Measurements from ENCODE around the gene TMEM143.
"Not testable (repeated sequence)": the region's sequence is repeated elsewhere in the genome, so short reads cannot be mapped to it uniquely, and the experiment has no call there.

The TMEM143 gene

GRCh38 chr19:48329167-48329891, 34.4 kb downstream of the TMEM143 start:
- H3K27ac ChIP-seq (ENCODE audit: low read depth, low read length), result no peak overlapping the region
- H3K27me3 ChIP-seq (ENCODE audit: control insufficient read depth in 1 of 2, insufficient read depth in 2 of 2, low read length in 2 of 2), result no peaks in the 10 kb centered on the region
- H3K9me3 ChIP-seq (ENCODE audit: control insufficient read depth in 1 of 2, low read length in 2 of 2), result peaks cover 0 to 5% of the 10 kb centered on the region in 2 donors
- H3K9ac ChIP-seq (ENCODE audit: low read depth in 1 of 2, low read length in 2 of 2), result peak overlapping the region in 1 of 2 donors; percentile 81
- peaks cover 41 to 57% of the 10 kb centered on the region in 2 donors for H3K4me1 ChIP-seq (ENCODE audit: control insufficient read depth in 1 of 2, insufficient read depth in 2 of 2, low read length in 2 of 2)
- peak overlapping the region; percentile 73 to 76 for H3K4me3 ChIP-seq (ENCODE audit: low read depth in 1 of 2, low read length in 2 of 2)
- no peaks in the 10 kb centered on the region for H3K36me3 ChIP-seq (ENCODE audit: control insufficient read depth in 1 of 2, insufficient read depth in 2 of 2, low read length in 2 of 2)

GRCh38 chr19:48325265-48325910, 38.4 kb downstream of the TMEM143 start, which contains the start of gene EMP3:
EMP3 (plus strand) TSS chr19:48325552; CDS start chr19:48326845, 1,293 bp downstream.
- Histone ChIP-seq H3K36me3 (ENCODE audit: control insufficient read depth in 1 of 2, insufficient read depth in 2 of 2, low read length in 2 of 2) (no peaks in the 10 kb centered on the region), H3K4me3 (ENCODE audit: low read depth in 1 of 2, low read length in 2 of 2) (peak within 1 kb of the TSS; percentile 60 to 61), H3K9ac (ENCODE audit: low read depth in 1 of 2, low read length in 2 of 2) (peak within 1 kb of the TSS; percentile 70 to 72), H3K4me1 (ENCODE audit: control insufficient read depth in 1 of 2, insufficient read depth in 2 of 2, low read length in 2 of 2) (peaks cover 34 to 50% of the 10 kb centered on the region in 2 donors), H3K27ac (ENCODE audit: low read depth, low read length) (peak within 1 kb of the TSS; percentile 83), H3K9me3 (ENCODE audit: control insufficient read depth in 1 of 2, low read length in 2 of 2) (peaks cover 0 to 5% of the 10 kb centered on the region in 2 donors), H3K27me3 (ENCODE audit: control insufficient read depth in 1 of 2, insufficient read depth in 2 of 2, low read length in 2 of 2) (no peaks in the 10 kb centered on the region)

- Histone ChIP-seq H3K27me3 (ENCODE audit: control insufficient read depth in 1 of 2, insufficient read depth in 2 of 2, low read length in 2 of 2) (no peaks in the 10 kb centered on the region), H3K9me3 (ENCODE audit: control insufficient read depth in 1 of 2, low read length in 2 of 2) (no peaks in the 10 kb centered on the region), H3K27ac (ENCODE audit: low read depth, low read length) (peak overlapping the region; percentile 99), H3K4me1 (ENCODE audit: control insufficient read depth in 1 of 2, insufficient read depth in 2 of 2, low read length in 2 of 2) (peaks cover 30 to 38% of the 10 kb centered on the region in 2 donors), H3K4me3 (ENCODE audit: low read depth in 1 of 2, low read length in 2 of 2) (peak overlapping the region; percentile 79 to 85), H3K9ac (ENCODE audit: low read depth in 1 of 2, low read length in 2 of 2) (peak overlapping the region; percentile 97 to 99), H3K36me3 (ENCODE audit: control insufficient read depth in 1 of 2, insufficient read depth in 2 of 2, low read length in 2 of 2) (no peaks in the 10 kb centered on the region)
Measured at GRCh38 chr19:48321622-48322591, 41.8 kb downstream of the TMEM143 start.

- H3K4me3 ChIP-seq (ENCODE audit: low read depth in 1 of 2, low read length in 2 of 2), result peak overlapping the region; percentile 79 to 85
- no peaks in the 10 kb centered on the region for H3K27me3 ChIP-seq (ENCODE audit: control insufficient read depth in 1 of 2, insufficient read depth in 2 of 2, low read length in 2 of 2)
- H3K9me3 ChIP-seq (ENCODE audit: control insufficient read depth in 1 of 2, low read length in 2 of 2), result no peaks in the 10 kb centered on the region
- H3K4me1 ChIP-seq (ENCODE audit: control insufficient read depth in 1 of 2, insufficient read depth in 2 of 2, low read length in 2 of 2), result peaks cover 30 to 35% of the 10 kb centered on the region in 2 donors
- H3K27ac ChIP-seq (ENCODE audit: low read depth, low read length), result peak overlapping the region; percentile 99
- no peaks in the 10 kb centered on the region for H3K36me3 ChIP-seq (ENCODE audit: control insufficient read depth in 1 of 2, insufficient read depth in 2 of 2, low read length in 2 of 2)
- H3K9ac ChIP-seq (ENCODE audit: low read depth in 1 of 2, low read length in 2 of 2), result peak overlapping the region; percentile 97 to 99
Measured at GRCh38 chr19:48321372-48321621, 42.4 kb downstream of the TMEM143 start.

GRCh38 chr19:48319647-48320541, 43.8 kb downstream of the TMEM143 start:
- Histone ChIP-seq H3K36me3 (ENCODE audit: control insufficient read depth in 1 of 2, insufficient read depth in 2 of 2, low read length in 2 of 2) (no peaks in the 10 kb centered on the region), H3K9me3 (ENCODE audit: control insufficient read depth in 1 of 2, low read length in 2 of 2) (no peaks in the 10 kb centered on the region), H3K27ac (ENCODE audit: low read depth, low read length) (no peak overlapping the region), H3K4me1 (ENCODE audit: control insufficient read depth in 1 of 2, insufficient read depth in 2 of 2, low read length in 2 of 2) (peaks cover 17 to 27% of the 10 kb centered on the region in 2 donors), H3K27me3 (ENCODE audit: control insufficient read depth in 1 of 2, insufficient read depth in 2 of 2, low read length in 2 of 2) (no peaks in the 10 kb centered on the region), H3K9ac (ENCODE audit: low read depth in 1 of 2, low read length in 2 of 2) (no peak overlapping the region), H3K4me3 (ENCODE audit: low read depth in 1 of 2, low read length in 2 of 2) (no peak overlapping the region)

GRCh38 chr19:48318286-48318987, 45.3 kb downstream of the TMEM143 start:
- Histone ChIP-seq H3K4me1 (ENCODE audit: control insufficient read depth in 1 of 2, insufficient read depth in 2 of 2, low read length in 2 of 2) (peaks cover 17 to 27% of the 10 kb centered on the region in 2 donors), H3K9me3 (ENCODE audit: control insufficient read depth in 1 of 2, low read length in 2 of 2) (no peaks in the 10 kb centered on the region), H3K4me3 (ENCODE audit: low read depth in 1 of 2, low read length in 2 of 2) (no peak overlapping the region), H3K9ac (ENCODE audit: low read depth in 1 of 2, low read length in 2 of 2) (no peak overlapping the region), H3K36me3 (ENCODE audit: control insufficient read depth in 1 of 2, insufficient read depth in 2 of 2, low read length in 2 of 2) (no peaks in the 10 kb centered on the region), H3K27ac (ENCODE audit: low read depth, low read length) (no peak overlapping the region), H3K27me3 (ENCODE audit: control insufficient read depth in 1 of 2, insufficient read depth in 2 of 2, low read length in 2 of 2) (no peaks in the 10 kb centered on the region)

- peaks cover 13 to 23% of the 10 kb centered on the region in 2 donors for H3K4me1 ChIP-seq (ENCODE audit: control insufficient read depth in 1 of 2, insufficient read depth in 2 of 2, low read length in 2 of 2)
Measured at GRCh38 chr19:48317708-48317960, 46.1 kb downstream of the TMEM143 start.

GRCh38 chr19:48315712-48316111, 48.0 kb downstream of the TMEM143 start:
- H3K4me3 ChIP-seq (ENCODE audit: low read depth in 1 of 2, low read length in 2 of 2), result no peak overlapping the region
- H3K9ac ChIP-seq (ENCODE audit: low read depth in 1 of 2, low read length in 2 of 2), result no peak overlapping the region
- H3K27ac ChIP-seq (ENCODE audit: low read depth, low read length), result no peak overlapping the region
- H3K36me3 ChIP-seq (ENCODE audit: control insufficient read depth in 1 of 2, insufficient read depth in 2 of 2, low read length in 2 of 2), result no peaks in the 10 kb centered on the region
- H3K27me3 ChIP-seq (ENCODE audit: control insufficient read depth in 1 of 2, insufficient read depth in 2 of 2, low read length in 2 of 2), result no peaks in the 10 kb centered on the region
- H3K4me1 ChIP-seq (ENCODE audit: control insufficient read depth in 1 of 2, insufficient read depth in 2 of 2, low read length in 2 of 2), result peaks cover 6 to 9% of the 10 kb centered on the region in 2 donors
- H3K9me3 ChIP-seq (ENCODE audit: control insufficient read depth in 1 of 2, low read length in 2 of 2), result no peaks in the 10 kb centered on the region

More at GRCh38 chr19:48317708-48317960, 46.1 kb downstream of the TMEM143 start:
- not testable (repeated sequence) for H3K4me3 ChIP-seq (ENCODE audit: low read depth in 1 of 2, low read length in 2 of 2); H3K27ac ChIP-seq (ENCODE audit: low read depth, low read length); H3K36me3 ChIP-seq (ENCODE audit: control insufficient read depth in 1 of 2, insufficient read depth in 2 of 2, low read length in 2 of 2); H3K9me3 ChIP-seq (ENCODE audit: control insufficient read depth in 1 of 2, low read length in 2 of 2); H3K27me3 ChIP-seq (ENCODE audit: control insufficient read depth in 1 of 2, insufficient read depth in 2 of 2, low read length in 2 of 2); H3K9ac ChIP-seq (ENCODE audit: low read depth in 1 of 2, low read length in 2 of 2)

- Histone ChIP-seq H3K4me3 (ENCODE audit: low read depth in 1 of 2, low read length in 2 of 2) (no peak overlapping the region), H3K36me3 (ENCODE audit: control insufficient read depth in 1 of 2, insufficient read depth in 2 of 2, low read length in 2 of 2) (no peaks in the 10 kb centered on the region), H3K9me3 (ENCODE audit: control insufficient read depth in 1 of 2, low read length in 2 of 2) (no peaks in the 10 kb centered on the region), H3K9ac (ENCODE audit: low read depth in 1 of 2, low read length in 2 of 2) (no peak overlapping the region), H3K4me1 (ENCODE audit: control insufficient read depth in 1 of 2, insufficient read depth in 2 of 2, low read length in 2 of 2) (peaks cover 0 to 4% of the 10 kb centered on the region in 2 donors), H3K27ac (ENCODE audit: low read depth, low read length) (no peak overlapping the region), H3K27me3 (ENCODE audit: control insufficient read depth in 1 of 2, insufficient read depth in 2 of 2, low read length in 2 of 2) (no peaks in the 10 kb centered on the region)
Measured at GRCh38 chr19:48311384-48311783, 52.4 kb downstream of the TMEM143 start.
